HG03060 (cell line): ENCODE data around the gene ELFN1.
"Not testable (repeated sequence)": the region's sequence is repeated elsewhere in the genome, so short reads cannot be mapped to it uniquely, and the experiment has no call there.

Source experiments
- ATAC-seq: cut with Tn5 transposase; IDR thresholded peaks from one replicate; pipeline ENCODE4 v1.9.1; 2021; ENCODE audit warnings: low read depth, moderate number of reproducible peaks; ENCODE audit not compliant: unreplicated experiment

The ELFN1 gene

DNA sequence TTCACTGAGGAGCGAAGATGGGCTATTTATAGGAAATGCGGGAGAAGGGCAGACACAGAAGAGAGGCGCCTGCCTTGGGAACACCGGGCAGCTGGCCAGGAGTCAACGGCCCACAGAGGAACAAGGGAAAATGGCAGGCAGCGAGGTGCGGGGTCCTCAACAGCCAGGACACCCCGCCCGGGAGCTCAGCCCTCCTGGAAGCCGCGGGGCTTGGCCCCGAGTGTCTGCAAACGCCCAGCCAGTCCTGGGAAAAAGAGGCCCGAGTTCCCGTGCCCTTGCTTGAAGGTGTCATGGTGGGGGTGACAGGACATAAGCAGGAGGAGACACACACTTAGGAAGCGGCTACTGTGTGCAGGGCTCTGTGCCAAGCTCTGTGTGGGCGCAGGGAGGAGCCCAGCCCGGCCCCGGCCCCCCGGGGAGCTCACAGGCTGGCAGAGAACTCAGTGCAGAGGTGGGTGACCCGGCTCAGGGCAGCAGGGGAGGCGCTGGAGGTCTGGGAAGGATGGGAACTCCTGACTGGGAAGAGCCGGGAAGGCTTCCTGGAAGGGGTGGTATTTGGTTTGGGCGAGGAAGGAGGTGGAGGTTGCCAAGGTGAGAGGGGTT is 79.9 kb downstream of the ELFN1 start:
- no peak for ATAC-seq

GRCh38 chr7:1750541-1751021 is 80.5 kb downstream of the ELFN1 start:
- ATAC-seq, result no peak

GRCh38 chr7:1752111-1752510 is 82.0 kb downstream of the ELFN1 start:
- no peak for ATAC-seq

- no peak for ATAC-seq
These were observed 82.9 kb downstream of the ELFN1 start for GRCh38 chr7:1752771-1753563.

DNA sequence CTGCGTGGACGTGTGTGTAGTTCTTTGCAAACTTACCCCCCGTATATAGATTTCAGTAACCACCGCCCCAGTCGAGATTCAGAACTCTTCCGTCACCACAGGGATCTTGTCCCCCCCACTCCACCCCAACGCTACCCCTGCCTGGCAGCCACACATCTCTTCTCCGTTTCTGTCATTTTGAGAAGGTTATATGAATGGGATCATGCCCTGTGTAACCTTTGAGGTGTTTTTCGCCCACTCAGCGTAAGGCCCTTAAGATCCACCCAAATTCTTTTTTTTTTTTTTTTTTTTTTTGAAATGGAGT is 83.4 kb downstream of the ELFN1 start:
- ATAC-seq, result no peak

- ATAC-seq, result no peak
These were observed 84.3 kb downstream of the ELFN1 start for GRCh38 chr7:1754345-1754908.

- no peak for ATAC-seq
These were observed 85.9 kb downstream of the ELFN1 start for GRCh38 chr7:1755783-1756625.

DNA sequence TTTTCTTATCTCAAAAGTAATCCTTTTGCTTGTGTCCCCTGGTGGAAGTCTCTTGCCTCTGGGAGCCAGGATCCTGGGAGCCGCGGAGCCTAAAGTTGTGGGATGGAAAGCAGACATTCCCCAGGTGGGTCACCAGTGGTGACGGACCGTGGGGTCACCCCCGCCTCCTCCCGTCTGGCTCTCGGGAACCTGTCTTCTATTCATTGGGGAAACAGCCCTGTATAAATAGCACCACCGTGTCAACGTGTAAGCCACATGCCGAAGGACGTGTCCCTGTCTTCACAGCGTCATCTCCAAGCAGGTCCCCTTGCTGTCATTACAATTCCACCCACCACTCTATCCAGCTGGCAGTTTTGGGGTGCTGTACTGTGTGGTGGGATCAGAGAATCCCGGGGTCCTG is 87.5 kb downstream of the ELFN1 start:
- no peak for ATAC-seq

DNA sequence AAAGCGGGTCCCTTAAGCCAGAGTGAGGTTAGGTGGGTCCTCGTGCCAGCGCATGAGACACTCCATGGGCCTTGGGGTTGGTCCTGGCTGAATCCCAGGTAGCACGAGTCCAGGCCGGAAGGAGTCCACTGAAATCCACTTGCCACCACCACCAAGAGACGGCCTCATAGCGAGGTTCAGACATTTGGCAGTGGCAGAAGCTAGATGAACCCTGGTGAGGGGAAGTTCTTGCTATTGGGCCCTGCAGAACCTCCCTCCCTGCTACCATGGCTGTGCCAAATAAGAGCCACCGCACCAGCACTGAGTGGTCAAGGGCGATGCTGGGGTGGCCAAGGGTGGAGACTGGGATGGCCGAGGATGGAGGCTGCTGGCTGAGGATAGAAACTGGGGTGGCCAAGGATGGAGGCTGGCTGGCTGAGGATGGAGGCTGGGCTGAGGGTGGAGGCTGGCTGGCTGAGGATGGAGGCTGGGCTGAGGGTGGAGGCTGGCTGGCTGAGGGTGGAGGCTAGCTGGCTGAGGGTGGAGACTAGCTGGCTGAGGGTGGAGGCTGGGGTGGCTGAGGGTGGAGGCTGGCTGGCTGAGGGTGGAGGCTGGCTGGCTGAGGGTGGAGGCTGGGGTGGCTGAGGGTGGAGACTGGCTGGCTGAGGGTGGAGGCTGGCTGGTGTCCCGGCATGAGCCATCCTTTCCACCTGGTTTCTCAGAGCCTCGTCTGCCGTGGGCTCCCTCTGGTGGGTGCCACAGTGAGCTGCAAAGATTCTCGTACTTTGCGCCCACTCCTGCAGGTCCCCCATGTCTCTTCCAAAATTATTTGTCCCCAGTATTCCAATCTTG is 88.2 kb downstream of the ELFN1 start:
- no peak for ATAC-seq

DNA sequence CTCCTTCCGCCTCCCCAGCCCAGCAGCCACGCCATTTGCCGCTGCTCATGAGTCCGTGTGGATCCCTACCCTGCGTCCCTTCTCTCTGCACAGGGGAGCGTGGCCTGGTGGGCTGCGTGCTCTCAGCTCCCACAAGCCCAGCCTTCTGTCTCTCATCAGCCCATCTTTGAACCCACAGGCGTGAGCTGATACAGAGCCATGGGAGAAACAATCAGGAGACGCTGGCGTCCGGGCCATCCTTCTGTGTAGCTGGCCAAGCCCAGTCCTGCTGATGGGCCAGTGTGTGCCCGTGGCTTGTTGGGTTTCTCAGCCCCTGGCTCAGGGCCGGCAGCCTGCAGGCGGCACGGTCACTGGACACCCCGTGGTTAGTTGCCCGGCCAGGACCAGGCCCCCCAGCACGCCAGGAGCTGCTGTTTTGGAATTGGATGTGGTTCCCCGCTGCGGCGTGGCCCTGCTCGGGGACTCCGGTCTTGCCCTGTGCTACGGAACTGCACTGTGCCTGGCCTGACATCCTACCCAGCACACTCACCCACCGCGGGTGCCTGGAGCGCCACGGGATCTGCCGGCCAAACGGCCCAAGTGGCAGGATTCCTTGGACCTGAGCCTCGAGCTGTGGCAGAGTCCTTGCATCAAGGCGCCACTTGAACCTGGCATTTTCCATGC is 88.9 kb downstream of the ELFN1 start:
- no peak for ATAC-seq

DNA sequence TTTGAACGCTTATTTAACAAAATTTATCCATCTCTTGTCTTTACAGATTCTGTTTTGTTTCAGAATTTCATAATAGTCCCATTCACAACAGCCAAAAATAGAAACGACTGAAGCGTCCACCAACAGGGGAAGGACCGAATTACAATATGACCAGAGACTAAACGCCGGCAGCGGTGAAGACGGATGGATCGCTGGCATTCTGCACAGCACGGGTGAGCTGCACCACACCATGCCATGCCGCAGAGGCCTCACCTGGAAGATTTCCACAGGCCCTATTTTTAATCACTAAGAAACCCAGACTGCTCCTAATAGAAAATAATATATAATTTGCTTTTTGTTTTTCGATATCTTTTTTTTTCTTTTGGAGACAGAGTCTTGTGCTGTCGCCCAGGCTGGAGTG is 91.0 kb downstream of the ELFN1 start:
- ATAC-seq, result no peak

GRCh38 chr7:1761774-1762173 is 91.7 kb downstream of the ELFN1 start:
- ATAC-seq, result no peak

DNA sequence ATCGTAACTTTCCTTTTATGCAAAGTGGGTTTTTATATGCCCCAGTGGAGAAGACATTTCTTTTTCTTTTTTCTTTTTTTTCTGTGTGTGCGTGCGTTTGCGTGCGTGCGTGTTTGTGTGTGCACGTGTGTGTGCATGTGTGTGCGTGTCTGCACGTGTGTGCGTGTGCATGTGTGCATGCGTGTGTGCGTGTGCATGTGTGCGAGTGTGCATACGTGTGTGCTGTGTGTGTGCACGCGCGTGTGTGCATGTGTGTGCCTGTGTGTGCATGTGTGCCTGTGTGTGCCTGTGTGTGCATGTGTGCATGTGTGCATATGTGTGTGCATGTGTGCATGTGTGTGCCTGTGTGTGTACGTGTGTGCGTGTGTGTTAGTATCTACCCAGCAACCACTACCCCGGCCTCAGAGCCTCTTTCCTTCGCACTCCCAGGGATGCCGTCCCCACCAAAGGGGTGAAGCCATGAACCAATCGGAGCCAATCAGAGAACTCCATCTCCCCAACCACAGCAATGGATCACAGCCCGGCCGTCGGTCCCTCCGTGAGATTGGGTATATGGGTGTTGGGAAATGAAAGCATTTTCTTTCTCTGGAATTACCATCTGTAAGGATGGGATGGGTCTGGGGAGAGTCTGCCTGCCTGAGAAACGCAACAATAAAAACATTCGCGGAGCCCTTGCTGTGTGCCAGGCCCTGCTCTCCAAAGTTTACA is 92.3 kb downstream of the ELFN1 start:
- ATAC-seq, result no peak

DNA sequence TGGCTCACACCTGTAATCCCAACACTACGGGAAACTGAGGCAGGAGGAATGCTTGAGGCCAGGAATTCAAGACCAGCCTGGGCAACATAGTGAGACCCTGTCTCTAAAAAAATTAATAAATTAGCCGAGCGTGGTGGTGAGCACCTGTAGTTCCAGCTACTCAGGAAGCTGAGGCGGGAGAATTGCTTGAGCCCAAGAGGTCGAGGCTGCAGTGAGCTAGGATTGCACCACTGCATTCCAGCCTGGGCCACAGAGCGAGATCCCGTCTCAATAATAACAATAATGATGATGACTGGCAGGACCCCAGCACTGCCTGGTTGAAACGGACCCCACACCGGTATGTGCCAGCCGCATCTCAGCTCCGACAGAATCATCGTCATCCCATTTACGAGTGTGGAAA is 93.0 kb downstream of the ELFN1 start:
- no peak for ATAC-seq

GRCh38 chr7:1763911-1764310 is 93.8 kb downstream of the ELFN1 start:
- not testable (repeated sequence) for ATAC-seq

GRCh38 chr7:1765336-1765735 is 95.3 kb downstream of the ELFN1 start:
- no peak for ATAC-seq

DNA sequence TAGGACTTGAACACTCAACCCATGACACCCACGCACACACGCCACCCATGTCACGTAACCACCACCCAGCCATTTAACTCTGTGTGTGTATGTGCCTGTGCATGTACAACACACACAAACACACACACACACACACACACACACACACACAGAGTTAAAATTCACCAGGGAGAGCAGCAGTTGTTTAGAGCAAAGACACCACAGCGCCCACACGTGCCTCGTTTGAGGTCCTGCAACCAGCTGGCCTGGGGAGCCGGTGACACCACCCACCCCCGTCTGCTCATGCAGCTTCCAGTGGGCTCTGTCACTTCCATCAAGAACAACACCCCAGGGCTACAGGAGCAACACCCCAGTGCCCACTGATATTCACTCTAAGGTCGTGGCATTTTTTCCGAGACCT is 97.4 kb downstream of the ELFN1 start:
- ATAC-seq, result no peak

- no peak for ATAC-seq
These were observed 98.8 kb downstream of the ELFN1 start for GRCh38 chr7:1768832-1769231.
